ENCODE measurements around the gene TMC8.

GRCh38 chr17:78104540-78104941, 26.0 kb upstream of the TMC8 start:
- TF ChIP-seq CTCF (IDR thresholded peaks at IDR 0.05): no peak
- TF ChIP-seq HDAC2 (IDR thresholded peaks at IDR 0.05): no peak
- TF ChIP-seq NR3C1 (IDR thresholded peaks at IDR 0.05): no peak
- no peak for TF ChIP-seq EP300 (IDR thresholded peaks at IDR 0.05)
- TF ChIP-seq MAZ (IDR thresholded peaks at IDR 0.05; ENCODE audit: borderline replicate concordance, low read depth, low read length): no peak
- no peak for TF ChIP-seq KDM1A (IDR thresholded peaks at IDR 0.05; ENCODE audit: low read depth)
- no peak for TF ChIP-seq REST (IDR thresholded peaks at IDR 0.05)
- no peak for TF ChIP-seq CEBPB (IDR thresholded peaks at IDR 0.05)
- no peak for TF ChIP-seq MAX (IDR thresholded peaks at IDR 0.05)
- TF ChIP-seq PBX3 (IDR thresholded peaks at IDR 0.05): no peak
